Right lobe of liver (tissue), 6 donors: Measurements from ENCODE around the gene SPNS2. TPM values are rescaled to one million over a fixed set of nuclear protein-coding genes. Genes with fewer than 3 reads are reported as not detected.
A peak's percentile ranks its signal among the peaks of the same experiment; 100 is the strongest.
"Not testable (repeated sequence)": the region's sequence is repeated elsewhere in the genome, so short reads cannot be mapped to it uniquely, and the experiment has no call there.

Experiments
- ATAC-seq, 4 donors: fragments of 200-7000 bp; cut with Tn5 transposase; one replicate each; pipeline ENCODE4 v1.9.1; 2020; ENCODE audit warnings: mild to moderate bottlenecking in 4 of 4, moderate library complexity in 4 of 4
- DNase-seq, 3 donors: peaks; one replicate each; pipeline ENCODE4 v3.0.0-alpha.2; 2020
- H3K27ac ChIP-seq, 3 donors: fragments of 200-600 bp; one replicate each; pipeline ENCODE4 v1.8.0; 2022
- H3K27me3 ChIP-seq, 2 donors: fragments of 200-600 bp; one replicate each; pipeline ENCODE4 v1.8.0; 2022
- H3K36me3 ChIP-seq, 4 donors: fragments of 200-600 bp; sonication (generic) in 1 of 4; one replicate each; pipeline versions ENCODE4 v1.5.1 to v1.8.0; 2017 to 2022; ENCODE audit warnings: control low read depth in 1 of 4
- H3K4me1 ChIP-seq, 4 donors: fragments of 200-600 bp; sonication (generic) in 1 of 4; one replicate each; pipeline versions ENCODE4 v1.5.1 to v1.8.0; 2017 to 2022; ENCODE audit warnings: control low read depth in 1 of 4
- H3K4me3 ChIP-seq, 3 donors: fragments of 200-600 bp; one replicate each; pipeline ENCODE4 v1.8.0; 2022
- H3K9me3 ChIP-seq, 4 donors: fragments of 200-600 bp; sonication (generic) in 1 of 4; one replicate each; pipeline versions ENCODE4 v1.5.1 to v1.8.0; 2017 to 2022; ENCODE audit warnings: control low read depth in 1 of 4
- POLR2A ChIP-seq: fragments of 450-650 bp; IDR thresholded peaks from one replicate; pipeline ENCODE4 v1.6.1; 2017; ENCODE audit warnings: antibody characterized with exemption, mild to moderate bottlenecking
- WGBS: methylation state at CpG from one replicate; pipeline ENCODE4 v1.1.6; 2018; ENCODE audit warnings: low coverage, low lambda C conversion rate; ENCODE audit not compliant: insufficient coverage; ENCODE audit errors: missing lambda C conversion rate; 5-methylcytosine and 5-hydroxymethylcytosine counted together
- intact Hi-C, 2 donors: fragments of 100-400 bp; cut with DNase I; formaldehyde crosslinking; loops; one replicate each; pipeline versions ENCODE4 v1.11.2 to v1.14.1; 2022
- total RNA-seq, 6 experiments: library from RNA; depleted of rRNA in 2 of 6; stranded (reverse); fragments of >200 nt in 2 of 6; fragmentation: NEBNext Ultra II Directional in 3 of 6; extraction: Animal tissue kit (Norgen Biotek cat#: 25700) in 3 of 6; gene quantifications; one replicate each; pipeline versions ENCODE4 v1.1.0 to v1.2.4, GENCODE V29; 2016 to 2023
- TF ChIP-seq, protein P1 (sequence below), 4 donors: fragments of 200-600 bp in 3 of 4; fragments of 450-650 bp in 1 of 4; IDR thresholded peaks; one replicate each; pipeline versions ENCODE4 v1.5.1 to v1.8.0; 2016 to 2022; ENCODE audit warnings: antibody characterized with exemption in 4 of 4, mild to moderate bottlenecking in 2 of 4
- donor health status: DM: no; HTN: yes; CAD: no.
- donor health status: DM: no; HTN: no; CAD: no.
- donor health status: DM: no; HTN: no; CAD: no.
- donor health status: DM: no; HTN: yes; CAD: no.
- donor health status: DM: no; HTN: yes; CAD: no.

Gene SPNS2
- total RNA-seq, 6 experiments from 2014 or later: 3.0 to 12.4 (median 7.3) TPM

GRCh38 chr17:4574448-4575045 lies 75.9 kb downstream of the SPNS2 start:
- intact Hi-C loops: loop anchor here in 1 of 2 donors (10.0 kb wide), 2 partner anchors 50 to 130 kb away; partner anchors contain the start of gene PELP1
- Histone ChIP-seq H3K9me3 (no peaks in the 10 kb centered on the region), H3K27me3 (no peaks in the 10 kb centered on the region), H3K27ac (no peak overlapping the region), H3K4me3 (no peak overlapping the region), H3K4me1 (no peaks in the 10 kb centered on the region), H3K36me3 (no peaks in the 10 kb centered on the region)
- DNase-seq (no peak), ATAC-seq (no peak)
- 100% methylated on average over 3 of the region's 9 CpGs for WGBS
- TF ChIP-seq, protein P1, sequence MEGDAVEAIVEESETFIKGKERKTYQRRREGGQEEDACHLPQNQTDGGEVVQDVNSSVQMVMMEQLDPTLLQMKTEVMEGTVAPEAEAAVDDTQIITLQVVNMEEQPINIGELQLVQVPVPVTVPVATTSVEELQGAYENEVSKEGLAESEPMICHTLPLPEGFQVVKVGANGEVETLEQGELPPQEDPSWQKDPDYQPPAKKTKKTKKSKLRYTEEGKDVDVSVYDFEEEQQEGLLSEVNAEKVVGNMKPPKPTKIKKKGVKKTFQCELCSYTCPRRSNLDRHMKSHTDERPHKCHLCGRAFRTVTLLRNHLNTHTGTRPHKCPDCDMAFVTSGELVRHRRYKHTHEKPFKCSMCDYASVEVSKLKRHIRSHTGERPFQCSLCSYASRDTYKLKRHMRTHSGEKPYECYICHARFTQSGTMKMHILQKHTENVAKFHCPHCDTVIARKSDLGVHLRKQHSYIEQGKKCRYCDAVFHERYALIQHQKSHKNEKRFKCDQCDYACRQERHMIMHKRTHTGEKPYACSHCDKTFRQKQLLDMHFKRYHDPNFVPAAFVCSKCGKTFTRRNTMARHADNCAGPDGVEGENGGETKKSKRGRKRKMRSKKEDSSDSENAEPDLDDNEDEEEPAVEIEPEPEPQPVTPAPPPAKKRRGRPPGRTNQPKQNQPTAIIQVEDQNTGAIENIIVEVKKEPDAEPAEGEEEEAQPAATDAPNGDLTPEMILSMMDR (IDR thresholded peaks at IDR 0.05): no peak
- TF ChIP-seq POLR2A: no peak

- ATAC-seq: no peak
- 37% methylated on average over 2 of the region's 6 CpGs for WGBS
- Histone ChIP-seq H3K27ac (no peak overlapping the region), H3K36me3 (no peaks in the 10 kb centered on the region), H3K9me3 (no peaks in the 10 kb centered on the region), H3K4me1 (no peaks in the 10 kb centered on the region), H3K27me3 (no peaks in the 10 kb centered on the region), H3K4me3 (no peak overlapping the region)
- no peak for TF ChIP-seq POLR2A
- TF ChIP-seq, protein P1 (IDR thresholded peaks at IDR 0.05): no peak
- intact Hi-C loops: loop anchor here in 1 of 2 donors (10.0 kb wide), 2 partner anchors 49 to 129 kb away; partner anchors contain the start of gene PELP1
- DNase-seq: no peak
Observed at GRCh38 chr17:4576161-4576558, 77.5 kb downstream of the SPNS2 start.

GRCh38 chr17:4576729-4577322 lies 78.1 kb downstream of the SPNS2 start:
- DNase-seq: peak in 1 of 3 donors; percentile 46
- H3K4me3 ChIP-seq: no peak overlapping the region

GRCh38 chr17:4577386-4577993 lies 78.8 kb downstream of the SPNS2 start:
- Histone ChIP-seq H3K36me3 (no peaks in the 10 kb centered on the region), H3K4me1 (no peaks in the 10 kb centered on the region), H3K27me3 (no peaks in the 10 kb centered on the region), H3K27ac (no peak overlapping the region), H3K9me3 (no peaks in the 10 kb centered on the region), H3K4me3 (no peak overlapping the region)
- ATAC-seq: no peak
- TF ChIP-seq, protein P1 (IDR thresholded peaks at IDR 0.05): no peak
- TF ChIP-seq POLR2A: no peak
- no peak for DNase-seq
- intact Hi-C loops: loop anchor here in 1 of 2 donors (10.0 kb wide), 2 partner anchors 47 to 127 kb away; partner anchors contain the start of gene PELP1
- 87% methylated on average over 4 of the region's 8 CpGs for WGBS

More at GRCh38 chr17:4576729-4577322, 78.1 kb downstream of the SPNS2 start:
- TF ChIP-seq, protein P1 (IDR thresholded peaks at IDR 0.05): no peak
- no peak for TF ChIP-seq POLR2A
- 60% methylated on average over 1 of the region's 18 CpGs for WGBS
- no peak for ATAC-seq
- H3K9me3 ChIP-seq: no peaks in the 10 kb centered on the region
- no peaks in the 10 kb centered on the region for H3K27me3 ChIP-seq
- intact Hi-C loops: loop anchor here in 1 of 2 donors (10.0 kb wide), 2 partner anchors 48 to 128 kb away; partner anchors contain the start of gene PELP1
- no peaks in the 10 kb centered on the region for H3K36me3 ChIP-seq
- H3K27ac ChIP-seq: no peak overlapping the region
- H3K4me1 ChIP-seq: no peaks in the 10 kb centered on the region

DNA sequence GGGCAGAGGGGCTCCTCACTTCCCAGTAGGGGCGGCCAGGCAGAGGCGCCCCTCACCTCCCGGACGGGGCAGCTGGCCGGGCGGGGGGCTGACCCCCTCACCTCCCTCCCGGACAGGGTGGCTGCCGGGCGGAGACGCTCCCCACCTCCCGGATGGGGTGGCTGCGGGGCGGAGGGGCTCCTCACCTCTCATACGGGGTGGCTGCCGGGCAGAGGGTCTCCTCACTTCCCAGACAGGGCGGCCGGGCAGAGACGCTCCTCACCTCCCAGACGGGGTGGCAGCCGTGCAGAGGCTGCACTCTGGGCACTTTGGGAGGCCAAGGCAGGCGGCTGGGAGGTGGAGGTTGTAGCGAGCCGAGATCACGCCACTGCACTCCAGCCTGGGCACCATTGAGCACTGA lies 79.7 kb downstream of the SPNS2 start:
- H3K27ac ChIP-seq, H3K4me1 ChIP-seq, H3K36me3 ChIP-seq, H3K9me3 ChIP-seq, H3K27me3 ChIP-seq, DNase-seq, H3K4me3 ChIP-seq, ATAC-seq: not testable (repeated sequence)
- intact Hi-C loops: loop anchor here in 1 of 2 donors (10.0 kb wide), 2 partner anchors 46 to 126 kb away; partner anchors contain the start of gene PELP1
- no CpG with 5 or more reads among the region's 24 CpGs for WGBS
